B cell (primary cell): ENCODE data around the gene RHOBTB3.

Experiments used
- CTCF ChIP-seq: fragments of 200-600 bp; IDR thresholded peaks from one replicate; pipeline ENCODE4 v1.8.0; 2022; ENCODE audit warnings: antibody characterized with exemption, mild to moderate bottlenecking
- EZH2 ChIP-seq: IDR thresholded peaks from 2 replicates; pipeline ENCODE4 v1.6.1; 2012; ENCODE audit warnings: borderline replicate concordance, low read depth, mild to moderate bottlenecking, moderate library complexity, low read length; ENCODE audit not compliant: insufficient read depth, poor library complexity, severe bottlenecking

- TF ChIP-seq CTCF (no peak), EZH2 (no peak)
Observed at GRCh38 chr5:95720094-95720786, 10.9 kb upstream of the RHOBTB3 start.
